OCI-LY1 (cell line): ENCODE measurements around the gene GABRD.

ENCODE experiments used
- EZH2 ChIP-seq: fragments of 200-600 bp; sonication (generic), shearing (Covaris generic); IDR thresholded peaks from 2 replicates; pipeline ENCODE4 v1.8.0; 2017; ENCODE audit warnings: borderline replicate concordance, mixed run types, mild to moderate bottlenecking, antibody characterized with exemption, low read length, moderate library complexity, mixed read lengths
- TF ChIP-seq, protein P1 (sequence below): fragments of 200-600 bp; sonication (generic), shearing (Covaris generic); IDR thresholded peaks from 2 replicates; pipeline ENCODE4 v1.5.1; 2017; ENCODE audit warnings: mild to moderate bottlenecking, antibody characterized with exemption, low read length, moderate library complexity, mixed read lengths

DNA sequence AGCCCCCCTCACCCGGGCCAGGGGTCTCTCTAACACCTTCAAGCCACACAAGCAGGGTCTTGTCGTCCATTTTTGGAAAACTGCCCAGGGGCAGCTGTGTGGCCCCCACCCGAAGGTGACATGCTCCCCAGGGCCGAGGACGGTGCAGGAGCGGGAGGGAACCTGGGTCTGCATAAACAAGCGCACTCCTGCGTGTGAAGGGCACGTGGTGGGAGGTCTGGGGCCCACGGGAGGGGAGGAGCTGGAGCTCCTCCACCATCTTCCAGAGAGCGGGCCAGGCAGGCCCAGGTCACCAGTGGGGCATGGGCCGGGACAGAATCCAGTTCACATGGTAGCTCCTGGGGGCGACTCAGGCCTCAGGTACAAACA, 32.0 kb upstream of the GABRD start:
- TF ChIP-seq, protein P1, sequence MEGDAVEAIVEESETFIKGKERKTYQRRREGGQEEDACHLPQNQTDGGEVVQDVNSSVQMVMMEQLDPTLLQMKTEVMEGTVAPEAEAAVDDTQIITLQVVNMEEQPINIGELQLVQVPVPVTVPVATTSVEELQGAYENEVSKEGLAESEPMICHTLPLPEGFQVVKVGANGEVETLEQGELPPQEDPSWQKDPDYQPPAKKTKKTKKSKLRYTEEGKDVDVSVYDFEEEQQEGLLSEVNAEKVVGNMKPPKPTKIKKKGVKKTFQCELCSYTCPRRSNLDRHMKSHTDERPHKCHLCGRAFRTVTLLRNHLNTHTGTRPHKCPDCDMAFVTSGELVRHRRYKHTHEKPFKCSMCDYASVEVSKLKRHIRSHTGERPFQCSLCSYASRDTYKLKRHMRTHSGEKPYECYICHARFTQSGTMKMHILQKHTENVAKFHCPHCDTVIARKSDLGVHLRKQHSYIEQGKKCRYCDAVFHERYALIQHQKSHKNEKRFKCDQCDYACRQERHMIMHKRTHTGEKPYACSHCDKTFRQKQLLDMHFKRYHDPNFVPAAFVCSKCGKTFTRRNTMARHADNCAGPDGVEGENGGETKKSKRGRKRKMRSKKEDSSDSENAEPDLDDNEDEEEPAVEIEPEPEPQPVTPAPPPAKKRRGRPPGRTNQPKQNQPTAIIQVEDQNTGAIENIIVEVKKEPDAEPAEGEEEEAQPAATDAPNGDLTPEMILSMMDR: no peak
- TF ChIP-seq EZH2: no peak
